HG03095 (cell line): ENCODE measurements around the gene FARS2.

Experiments used
- ATAC-seq: cut with Tn5 transposase; IDR thresholded peaks from one replicate; pipeline ENCODE4 v1.9.1; 2021; ENCODE audit warnings: moderate library complexity; ENCODE audit not compliant: unreplicated experiment

Gene FARS2

DNA sequence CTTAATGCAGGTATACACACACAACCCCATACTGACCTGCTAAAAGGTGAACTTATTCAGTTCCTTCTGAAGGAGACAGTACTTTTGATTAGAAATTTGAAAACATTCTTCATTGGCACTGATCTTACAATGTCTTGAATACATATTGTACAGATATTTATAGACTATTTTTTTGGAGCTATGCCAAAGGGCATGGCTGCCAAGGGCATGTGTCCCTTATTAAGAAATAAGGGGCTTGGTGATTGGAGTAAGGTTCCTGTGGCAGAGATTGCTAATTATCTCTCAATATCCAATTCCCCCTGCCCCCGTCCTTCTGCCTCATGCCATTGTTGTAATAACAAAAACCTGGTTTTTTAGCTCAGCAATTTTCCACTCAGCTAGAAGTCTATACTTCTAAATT lies 355.9 kb downstream of the FARS2 start:
- ATAC-seq = no peak

DNA sequence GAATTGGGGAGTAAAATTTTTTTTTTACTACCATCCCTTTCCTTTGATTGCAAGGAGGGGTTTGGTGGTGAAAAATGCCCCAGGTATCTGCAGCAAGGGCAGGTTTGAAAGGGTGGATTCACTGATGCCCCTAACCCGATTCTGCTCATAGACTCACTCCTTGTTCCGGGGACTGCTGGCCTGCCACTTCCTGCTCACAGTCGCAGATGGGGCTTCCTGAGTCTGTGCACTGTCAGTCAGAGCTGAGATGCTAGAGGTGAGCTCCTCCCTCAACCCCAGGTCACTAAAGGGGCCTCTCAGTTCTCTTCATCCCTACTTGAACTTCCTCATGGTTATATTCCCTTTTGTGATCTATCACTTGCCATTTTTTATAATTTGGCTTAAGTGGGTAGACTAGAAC lies 357.9 kb downstream of the FARS2 start:
- no peak for ATAC-seq

DNA sequence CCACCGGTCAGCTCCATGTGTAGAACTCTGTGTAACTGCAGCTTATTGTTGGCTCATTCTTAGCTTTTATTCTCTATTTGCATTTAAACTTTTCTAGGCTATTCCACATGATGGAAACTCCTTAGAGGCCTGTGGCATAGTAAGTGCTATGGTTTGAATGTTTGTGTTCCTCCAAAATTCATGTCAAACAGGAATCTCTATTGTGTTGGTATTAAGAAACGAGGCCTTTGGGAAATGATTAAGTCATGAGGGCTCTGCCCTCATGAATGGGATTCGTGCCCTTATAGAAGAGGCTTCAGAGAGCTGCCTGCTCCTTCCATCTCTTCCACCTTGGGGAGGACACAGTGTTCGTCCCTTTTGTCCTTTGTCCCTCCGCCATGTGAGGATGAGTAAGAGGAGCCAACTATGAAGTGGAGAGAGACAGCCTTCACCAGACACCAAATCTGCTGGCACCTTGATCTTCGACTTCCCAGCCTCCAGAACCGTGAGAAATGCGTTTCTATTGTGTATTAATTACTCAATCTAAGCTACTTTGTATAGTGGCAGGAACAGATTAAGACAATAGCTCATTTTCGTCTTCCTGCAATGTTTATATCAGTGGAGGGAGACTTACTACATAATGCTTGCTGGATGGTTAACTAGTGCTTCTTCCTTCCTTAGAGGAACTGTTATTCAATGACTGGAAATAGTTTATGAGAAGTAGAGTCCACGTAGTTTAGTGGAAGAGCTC lies 361.1 kb downstream of the FARS2 start:
- no peak for ATAC-seq

DNA sequence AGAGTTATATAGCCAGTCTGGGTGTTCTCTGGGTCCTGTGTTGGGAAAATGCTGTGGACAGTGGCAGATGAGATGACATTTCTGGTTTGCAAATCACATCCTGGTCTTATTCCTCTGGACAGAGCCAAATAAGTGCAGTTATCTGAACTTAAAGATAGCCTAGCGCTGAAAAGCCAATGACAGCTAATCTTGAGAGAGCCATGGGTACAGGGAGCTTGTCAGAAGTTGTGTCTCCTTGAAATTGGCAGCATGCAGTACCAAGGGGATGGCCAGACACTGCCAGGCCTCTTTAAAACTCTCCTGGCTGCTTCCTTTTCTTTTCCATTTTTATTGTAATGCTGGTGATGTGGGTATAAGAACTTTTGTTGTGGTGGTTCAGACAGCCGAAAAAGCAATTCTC lies 362.5 kb downstream of the FARS2 start:
- ATAC-seq = no peak

- no peak for ATAC-seq
These were observed 362.9 kb downstream of the FARS2 start for GRCh38 chr6:5624256-5624655.

DNA sequence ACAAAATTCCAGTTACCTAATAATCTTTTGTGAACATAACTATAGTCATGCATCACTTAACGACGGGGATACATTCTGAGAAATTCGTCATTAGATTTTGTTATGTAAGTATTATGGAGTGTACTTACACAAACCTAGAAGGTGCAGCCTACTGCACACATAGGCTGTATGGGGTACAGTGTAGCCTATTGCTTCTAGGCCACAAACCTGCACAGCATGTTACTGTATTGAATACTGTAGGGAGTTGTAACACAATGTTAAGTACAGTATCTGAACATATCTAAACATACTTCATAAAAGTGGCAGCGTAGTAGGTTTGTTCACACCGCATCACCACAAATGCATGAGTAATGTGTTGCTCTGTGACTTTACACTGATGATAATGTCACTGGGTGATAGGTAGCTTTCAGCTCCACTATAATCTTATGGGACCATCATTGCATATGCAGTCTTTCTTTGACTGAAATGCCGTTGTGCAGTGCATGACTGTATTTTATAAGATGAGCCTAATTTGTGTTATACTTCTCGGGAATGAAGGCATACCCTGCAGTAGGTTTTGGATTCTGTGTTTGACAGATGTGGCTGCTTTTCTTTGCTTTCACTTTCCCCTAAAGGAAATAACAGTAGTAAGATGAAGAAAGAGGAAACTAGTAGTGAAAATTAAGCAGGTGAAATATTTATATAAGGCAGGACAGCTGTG lies 365.6 kb downstream of the FARS2 start:
- peak; percentile 83 for ATAC-seq

DNA sequence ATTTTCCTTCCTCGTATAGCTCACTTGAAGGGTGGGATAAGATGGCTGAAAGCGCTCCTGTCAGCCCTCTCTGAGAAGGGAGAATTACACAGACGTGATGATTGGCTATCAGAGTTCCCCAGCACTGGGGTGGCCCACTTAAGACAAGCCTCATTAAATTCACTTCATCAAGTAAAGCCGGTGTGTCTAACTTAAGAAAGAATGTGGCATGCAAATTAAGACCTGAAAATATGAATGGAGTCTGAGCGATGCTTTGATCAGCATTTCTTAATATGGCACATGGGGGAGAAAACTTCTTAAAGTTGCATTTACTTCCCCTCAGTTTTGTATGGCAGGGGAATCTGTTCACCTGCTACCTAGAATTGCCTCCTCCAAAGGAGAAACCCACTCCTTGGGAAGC lies 369.3 kb downstream of the FARS2 start:
- ATAC-seq = no peak

DNA sequence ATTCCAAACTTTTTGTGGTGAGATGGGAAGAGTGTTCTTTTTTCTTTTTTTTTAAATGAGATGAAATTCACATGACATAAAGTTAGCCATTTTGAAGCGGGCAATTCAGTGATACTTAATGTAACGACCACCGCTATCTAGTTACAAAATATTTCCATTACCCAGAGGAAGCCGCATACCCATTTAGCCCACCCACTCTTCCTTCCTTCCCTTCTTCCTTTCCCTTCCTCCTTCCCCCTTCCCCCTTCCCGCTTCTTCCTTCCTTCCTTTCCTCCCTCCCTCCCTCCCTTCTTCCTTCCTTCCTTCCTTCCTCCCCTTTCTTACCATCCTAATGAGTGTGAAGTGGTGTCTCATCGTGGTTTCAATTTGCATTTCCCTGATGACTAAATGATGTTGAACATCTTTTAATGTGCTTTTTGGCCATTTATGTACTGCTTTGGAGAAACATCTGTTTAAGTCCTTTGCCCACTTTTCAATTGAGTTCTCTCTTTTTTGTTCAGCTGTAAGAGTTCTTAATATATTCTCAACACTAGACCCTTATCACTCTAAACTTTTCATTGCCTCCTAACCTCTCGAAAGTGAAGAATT lies 371.1 kb downstream of the FARS2 start:
- no peak for ATAC-seq

DNA sequence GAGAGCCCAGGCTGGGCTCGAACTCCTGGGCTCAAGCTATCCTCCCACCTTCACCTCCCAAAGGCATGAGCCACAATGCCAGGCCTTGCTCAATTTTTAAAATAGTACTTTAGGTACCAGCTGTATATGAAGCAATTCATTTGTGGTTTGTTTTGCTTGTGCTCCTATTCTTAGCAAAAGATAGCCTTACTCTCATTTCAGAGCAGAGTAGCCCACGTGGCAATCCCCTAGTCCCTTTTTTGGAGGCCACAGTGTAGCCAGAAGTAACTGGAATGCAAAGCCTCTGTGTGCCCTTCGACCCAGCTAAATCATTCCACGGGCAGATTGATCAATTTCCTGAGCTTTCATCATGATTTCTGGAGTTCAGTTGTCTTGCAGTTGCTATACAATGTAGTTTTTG lies 373.2 kb downstream of the FARS2 start:
- ATAC-seq = no peak

DNA sequence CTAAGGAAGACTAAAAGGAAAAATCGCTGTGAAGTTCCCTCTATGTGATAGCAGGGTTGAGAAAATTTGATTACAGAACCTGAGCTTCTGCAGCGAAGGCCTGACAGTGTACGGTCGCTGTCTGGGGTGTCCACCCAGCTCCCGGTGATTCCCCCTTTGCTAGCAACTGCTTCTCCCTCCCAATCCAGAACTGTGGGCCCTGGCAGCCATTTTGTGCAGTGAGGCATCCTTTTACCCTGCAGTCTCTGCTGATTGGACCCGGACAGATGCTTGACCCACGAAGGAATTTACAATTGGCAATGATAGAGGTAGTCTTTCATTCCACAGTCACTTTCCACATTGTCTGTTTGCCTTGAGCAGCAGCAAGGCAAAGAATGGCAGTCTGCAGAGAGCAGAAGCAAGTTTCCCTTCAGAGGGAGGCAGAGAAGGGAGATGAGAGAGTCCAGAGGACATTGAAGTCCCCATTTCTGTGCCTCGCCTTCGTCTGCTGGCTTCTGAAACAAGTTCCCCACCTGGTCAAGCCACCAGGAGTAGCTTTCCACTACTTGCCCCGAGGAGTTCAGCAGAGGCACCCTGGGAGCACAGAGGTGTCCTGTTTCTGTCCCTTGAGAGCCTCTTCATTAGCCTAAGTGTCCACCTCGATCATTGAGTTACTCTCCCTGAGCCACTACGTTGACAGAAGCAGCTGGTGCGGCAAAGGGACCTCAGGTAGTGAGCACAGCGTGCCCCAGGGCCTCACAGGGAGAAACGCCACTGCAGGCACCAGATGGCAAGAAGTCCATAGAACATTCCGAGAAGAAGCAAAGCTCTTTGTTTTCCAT lies 375.1 kb downstream of the FARS2 start:
- ATAC-seq = no peak

- no peak for ATAC-seq
These were observed 376.4 kb downstream of the FARS2 start for GRCh38 chr6:5637714-5638113.

DNA sequence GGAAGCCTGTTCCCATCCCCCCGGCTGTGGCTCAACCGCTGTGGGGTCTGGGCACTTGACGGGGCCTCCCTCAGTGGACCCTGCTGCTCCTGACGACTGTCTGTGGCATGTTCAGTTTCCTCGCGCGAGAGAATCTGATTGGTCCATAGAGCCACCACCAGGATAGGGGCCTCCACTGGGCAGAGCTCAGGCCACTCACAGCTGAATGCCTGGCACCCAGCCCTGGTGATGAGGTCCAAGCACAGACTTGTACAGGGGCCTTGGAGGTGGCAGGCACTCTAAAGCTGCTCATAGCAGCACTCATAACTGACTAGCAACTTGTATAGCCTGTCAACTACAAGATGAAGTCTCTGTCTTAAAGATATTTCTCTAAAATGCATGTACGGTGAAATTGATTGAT lies 377.4 kb downstream of the FARS2 start:
- no peak for ATAC-seq

DNA sequence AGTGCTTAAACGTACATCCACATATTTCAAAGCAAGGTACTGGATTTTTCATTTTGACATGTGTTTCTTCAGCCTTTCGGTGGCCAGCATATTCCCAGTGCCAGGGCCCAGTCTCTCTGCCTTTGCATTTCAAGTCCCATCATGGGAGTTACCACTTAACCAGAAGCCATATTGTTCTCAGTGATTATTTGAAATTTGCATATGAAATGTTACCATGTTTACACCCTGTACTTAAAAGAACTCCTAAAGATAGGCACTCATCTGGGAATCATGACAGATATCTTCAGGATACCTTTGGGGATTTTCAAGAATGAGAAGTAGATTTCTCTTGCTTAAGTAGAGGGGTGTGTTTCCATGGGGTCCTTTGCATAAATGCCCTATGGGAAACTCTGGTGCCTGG lies 377.9 kb downstream of the FARS2 start:
- ATAC-seq = no peak

GRCh38 chr6:5640614-5641013 lies 379.3 kb downstream of the FARS2 start:
- ATAC-seq = no peak

DNA sequence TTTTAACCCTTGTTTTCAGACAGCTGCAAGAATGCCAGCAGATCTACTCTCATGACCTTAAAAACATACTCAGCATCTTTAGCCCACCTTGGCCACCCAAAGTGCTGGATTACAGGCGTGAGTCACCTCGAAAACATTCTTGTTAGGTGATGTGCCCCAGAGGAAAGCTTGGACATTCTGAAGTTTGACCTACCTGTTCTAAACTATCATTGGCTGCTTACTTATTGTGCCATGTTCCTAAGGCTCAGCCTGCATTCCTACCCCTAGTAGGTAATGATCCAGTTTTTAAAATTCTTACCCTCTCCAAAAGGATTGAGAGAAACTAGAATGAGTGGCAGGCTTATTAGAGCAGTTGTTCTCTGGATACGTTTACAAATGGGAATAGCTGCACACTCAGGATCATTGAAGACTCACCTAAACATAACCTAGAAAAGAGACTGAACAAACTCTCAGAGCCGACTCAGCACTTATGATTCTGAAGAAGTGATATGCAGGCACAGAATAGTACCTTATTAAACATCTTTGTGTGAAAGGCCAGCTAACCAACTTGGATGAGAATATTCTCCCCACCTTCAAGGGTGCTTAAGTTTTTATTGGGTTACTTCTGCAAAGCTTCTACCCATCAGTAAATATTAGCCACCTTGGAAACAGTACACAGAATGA lies 383.3 kb downstream of the FARS2 start:
- ATAC-seq = no peak

GRCh38 chr6:5645328-5646290 lies 384.3 kb downstream of the FARS2 start:
- ATAC-seq = no peak

DNA sequence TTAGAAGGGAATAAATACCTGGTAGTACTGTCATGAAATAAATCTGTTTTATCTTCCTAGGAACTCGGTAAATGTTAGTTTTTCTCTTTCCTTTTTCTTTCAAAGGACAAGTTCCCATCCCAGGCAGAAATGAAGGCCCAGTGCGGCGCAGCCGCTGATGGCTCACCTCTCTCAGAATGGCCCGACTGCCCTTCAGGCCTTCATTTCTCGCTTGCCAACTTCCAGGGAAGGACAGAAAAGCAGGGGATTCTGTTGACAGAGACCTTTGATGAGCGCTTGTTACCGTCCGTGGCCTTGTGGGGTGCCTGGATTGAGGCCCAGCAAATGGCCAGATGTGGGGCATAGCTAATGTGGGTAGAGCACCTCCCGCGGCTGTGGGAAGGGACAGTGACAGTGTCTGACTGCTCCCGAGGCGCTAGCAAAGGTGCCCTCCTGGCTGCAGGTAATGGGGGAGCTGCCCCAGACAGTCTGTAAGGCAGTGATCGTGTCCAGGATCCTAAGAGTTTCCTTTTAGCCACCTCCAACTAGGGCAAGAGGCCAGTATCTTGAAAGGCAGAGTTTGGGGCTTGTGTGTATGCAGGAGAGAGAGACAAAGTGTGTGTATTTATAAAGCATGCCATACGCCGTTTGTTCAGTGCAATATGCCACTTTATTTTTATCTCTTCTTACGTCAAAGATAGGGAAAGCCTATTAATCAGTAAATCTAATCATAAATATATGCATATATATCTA lies 391.3 kb downstream of the FARS2 start:
- no peak for ATAC-seq

DNA sequence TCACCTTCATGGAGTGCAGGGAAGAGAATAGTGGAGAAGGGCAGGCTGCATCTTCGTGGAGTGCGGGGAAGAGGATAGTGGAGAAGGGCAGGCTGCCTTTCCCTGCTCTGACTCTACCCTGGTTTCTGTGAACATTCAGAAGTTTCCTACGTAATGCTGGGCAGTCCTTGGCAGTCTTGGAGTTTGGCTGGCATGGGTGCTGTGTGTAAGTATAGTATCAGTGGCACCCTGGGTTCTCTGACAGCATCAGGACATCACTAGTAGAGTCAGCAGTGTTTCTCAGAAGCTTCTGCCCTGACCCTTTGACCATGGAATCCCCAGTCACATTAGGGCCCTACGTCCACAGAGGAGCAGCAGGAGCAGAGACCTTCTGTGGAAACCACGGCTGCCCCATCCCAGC lies 392.5 kb downstream of the FARS2 start:
- no peak for ATAC-seq

- ATAC-seq = no peak
These were observed 394.9 kb downstream of the FARS2 start for GRCh38 chr6:5656226-5656625.
